Hepatocyte (in vitro differentiated cells): Measurements from ENCODE around the gene NKX1-1.

Source experiments
- EZH2 ChIP-seq: fragments of 200-600 bp; sonication (generic); IDR thresholded peaks from 2 replicates; pipeline ENCODE4 v1.6.1; 2016; ENCODE audit warnings: antibody characterized with exemption, mild to moderate bottlenecking, borderline replicate concordance
- EZH2phosphoT487 ChIP-seq: fragments of 200-600 bp; sonication (generic); IDR thresholded peaks from one replicate; pipeline ENCODE4 v1.6.1; 2018; ENCODE audit warnings: antibody characterized with exemption, mild to moderate bottlenecking, low read depth, moderate library complexity; ENCODE audit not compliant: unreplicated experiment, severe bottlenecking
- TF ChIP-seq, protein P1 (sequence below): fragments of 200-600 bp; sonication (generic); IDR thresholded peaks from 2 replicates; pipeline ENCODE4 v1.5.1; 2016; ENCODE audit warnings: antibody characterized with exemption, mild to moderate bottlenecking; ENCODE audit not compliant: poor library complexity

- TF ChIP-seq, protein P1, sequence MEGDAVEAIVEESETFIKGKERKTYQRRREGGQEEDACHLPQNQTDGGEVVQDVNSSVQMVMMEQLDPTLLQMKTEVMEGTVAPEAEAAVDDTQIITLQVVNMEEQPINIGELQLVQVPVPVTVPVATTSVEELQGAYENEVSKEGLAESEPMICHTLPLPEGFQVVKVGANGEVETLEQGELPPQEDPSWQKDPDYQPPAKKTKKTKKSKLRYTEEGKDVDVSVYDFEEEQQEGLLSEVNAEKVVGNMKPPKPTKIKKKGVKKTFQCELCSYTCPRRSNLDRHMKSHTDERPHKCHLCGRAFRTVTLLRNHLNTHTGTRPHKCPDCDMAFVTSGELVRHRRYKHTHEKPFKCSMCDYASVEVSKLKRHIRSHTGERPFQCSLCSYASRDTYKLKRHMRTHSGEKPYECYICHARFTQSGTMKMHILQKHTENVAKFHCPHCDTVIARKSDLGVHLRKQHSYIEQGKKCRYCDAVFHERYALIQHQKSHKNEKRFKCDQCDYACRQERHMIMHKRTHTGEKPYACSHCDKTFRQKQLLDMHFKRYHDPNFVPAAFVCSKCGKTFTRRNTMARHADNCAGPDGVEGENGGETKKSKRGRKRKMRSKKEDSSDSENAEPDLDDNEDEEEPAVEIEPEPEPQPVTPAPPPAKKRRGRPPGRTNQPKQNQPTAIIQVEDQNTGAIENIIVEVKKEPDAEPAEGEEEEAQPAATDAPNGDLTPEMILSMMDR, result no peak
- TF ChIP-seq EZH2 (no peak), EZH2phosphoT487 (no peak)
Measured at GRCh38 chr4:1355378-1355777, 50.9 kb downstream of the NKX1-1 start.
